Calu3 (cell line): ENCODE results near the gene GUF1. TPM values are rescaled to one million over a fixed set of nuclear protein-coding genes. Genes with fewer than 3 reads are reported as not detected.

Source experiments
- BruUV-seq: library from RNA; stranded (reverse); fragments of 400-500 nt; replicated peaks from 2 replicates; lab custom pipeline; 2021; lab: Mats Ljungman, UMichigan
- CTCF ChIA-PET: fragments of 300-600 bp; sonication (Branson Sonifier 250); formaldehyde crosslinking; loops from one replicate; lab custom pipeline; 2022; ENCODE audit warnings: antibody characterized with exemption; lab: Charles Lee
- DNase-seq: peaks from one replicate; pipeline ENCODE4 v3.0.0; 2022
- H3K27ac Mint-ChIP-seq: one replicate; pipeline ENCODE4 v1.8.0; 2022; ENCODE audit warnings: mixed read lengths; ENCODE audit not compliant: unreplicated experiment
- H3K27me3 Mint-ChIP-seq: one replicate; pipeline ENCODE4 v1.8.0; 2022; ENCODE audit warnings: mixed read lengths; ENCODE audit not compliant: unreplicated experiment
- H3K36me3 Mint-ChIP-seq: one replicate; pipeline ENCODE4 v1.8.0; 2022; ENCODE audit warnings: mild to moderate bottlenecking, moderate library complexity, mixed read lengths; ENCODE audit not compliant: insufficient read depth, unreplicated experiment
- H3K4me1 Mint-ChIP-seq: one replicate; pipeline ENCODE4 v1.8.0; 2022; ENCODE audit warnings: mild to moderate bottlenecking, low read depth, mixed read lengths; ENCODE audit not compliant: unreplicated experiment
- H3K4me3 Mint-ChIP-seq: one replicate; pipeline ENCODE4 v1.8.0; 2022; ENCODE audit warnings: mild to moderate bottlenecking, low read depth, moderate library complexity, mixed read lengths; ENCODE audit not compliant: unreplicated experiment
- H3K9me3 Mint-ChIP-seq: one replicate; pipeline ENCODE4 v1.8.0; 2022; ENCODE audit warnings: low read depth, mixed read lengths; ENCODE audit not compliant: unreplicated experiment
- intact Hi-C: fragments of 100-400 bp; cut with micrococcal nuclease; formaldehyde crosslinking; loops from one replicate; pipeline ENCODE4 v1.10.0; 2022; ENCODE audit not compliant: unreplicated experiment
- total RNA-seq: library from RNA; stranded (reverse); gene quantifications from 2 replicates; pipeline ENCODE4 v1.2.3, GENCODE V29; 2022
- TF ChIP-seq, protein P1 (sequence below): fragments of 200-600 bp; IDR thresholded peaks from one replicate; pipeline ENCODE4 v1.8.0; 2022; ENCODE audit warnings: antibody characterized with exemption; ENCODE audit not compliant: unreplicated experiment

GUF1 gene
- total RNA-seq, 1 experiment from 2014 or later, result 12.1 TPM

DNA sequence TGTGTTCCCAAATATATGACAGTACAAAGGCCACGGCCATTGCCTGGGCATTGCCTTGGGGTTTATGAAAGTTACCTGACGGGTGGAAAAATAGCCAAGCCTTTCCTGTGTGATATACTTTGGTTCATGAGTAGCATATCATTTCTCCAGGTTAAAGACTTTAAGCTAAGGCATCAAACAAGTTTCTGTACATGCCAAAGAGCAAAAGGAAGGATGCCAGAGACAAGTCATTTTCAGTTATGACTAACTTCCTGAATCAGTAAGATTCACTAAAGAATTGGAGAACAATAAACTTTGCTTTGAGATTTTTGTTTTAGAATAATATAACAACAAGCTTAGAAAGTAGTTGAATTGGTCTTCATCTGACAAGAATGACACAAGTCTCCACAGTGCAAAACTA is 9.7 kb upstream of the GUF1 start:
- Mint-ChIP-seq H3K4me3 (no peak overlapping the region), H3K36me3 (no peaks in the 10 kb centered on the region), H3K27ac (no peak overlapping the region), H3K27me3 (no peaks in the 10 kb centered on the region), H3K4me1 (no peaks in the 10 kb centered on the region), H3K9me3 (no peaks in the 10 kb centered on the region)
- no peak for DNase-seq
- CTCF ChIA-PET, result no interaction called here
- intact Hi-C loops, result no loop called here
- BruUV-seq, result no TSS peak
- TF ChIP-seq, protein P1, sequence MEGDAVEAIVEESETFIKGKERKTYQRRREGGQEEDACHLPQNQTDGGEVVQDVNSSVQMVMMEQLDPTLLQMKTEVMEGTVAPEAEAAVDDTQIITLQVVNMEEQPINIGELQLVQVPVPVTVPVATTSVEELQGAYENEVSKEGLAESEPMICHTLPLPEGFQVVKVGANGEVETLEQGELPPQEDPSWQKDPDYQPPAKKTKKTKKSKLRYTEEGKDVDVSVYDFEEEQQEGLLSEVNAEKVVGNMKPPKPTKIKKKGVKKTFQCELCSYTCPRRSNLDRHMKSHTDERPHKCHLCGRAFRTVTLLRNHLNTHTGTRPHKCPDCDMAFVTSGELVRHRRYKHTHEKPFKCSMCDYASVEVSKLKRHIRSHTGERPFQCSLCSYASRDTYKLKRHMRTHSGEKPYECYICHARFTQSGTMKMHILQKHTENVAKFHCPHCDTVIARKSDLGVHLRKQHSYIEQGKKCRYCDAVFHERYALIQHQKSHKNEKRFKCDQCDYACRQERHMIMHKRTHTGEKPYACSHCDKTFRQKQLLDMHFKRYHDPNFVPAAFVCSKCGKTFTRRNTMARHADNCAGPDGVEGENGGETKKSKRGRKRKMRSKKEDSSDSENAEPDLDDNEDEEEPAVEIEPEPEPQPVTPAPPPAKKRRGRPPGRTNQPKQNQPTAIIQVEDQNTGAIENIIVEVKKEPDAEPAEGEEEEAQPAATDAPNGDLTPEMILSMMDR, result no peak

DNA sequence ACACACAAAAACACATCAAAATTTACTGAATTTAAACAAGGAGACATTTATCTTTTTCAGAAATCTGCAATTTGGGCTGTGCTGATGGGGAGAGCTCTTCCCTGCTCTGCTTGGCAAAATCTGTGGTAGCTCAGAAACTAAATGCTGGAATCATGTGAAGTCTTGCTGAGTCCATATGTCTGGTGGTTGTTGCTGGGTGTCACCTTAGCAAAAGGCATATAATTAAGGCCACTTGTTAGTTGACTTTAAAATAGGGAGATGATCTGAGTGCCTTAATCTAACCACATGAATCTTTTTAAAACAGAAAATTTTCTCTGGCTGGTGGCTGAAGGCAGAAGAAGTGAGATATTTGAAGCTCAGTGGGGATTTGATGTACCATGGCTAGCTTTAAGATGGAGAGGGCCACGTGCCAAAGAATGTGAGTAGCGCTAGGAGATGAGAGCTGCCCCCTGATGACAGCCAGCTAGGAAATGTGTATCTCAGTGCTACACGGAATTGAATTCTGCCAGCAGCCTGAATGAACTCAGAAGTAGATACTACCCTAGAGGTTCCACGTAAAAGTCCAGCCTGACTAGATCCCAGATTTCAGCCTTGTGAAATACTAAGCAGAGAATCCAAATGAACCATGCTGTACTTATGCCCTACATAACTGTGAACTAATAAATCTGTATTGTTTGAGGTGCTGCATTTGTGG is 7.6 kb upstream of the GUF1 start:
- no TSS peak for BruUV-seq
- intact Hi-C loops, result no loop called here
- no peak overlapping the region for H3K4me3 Mint-ChIP-seq
- H3K36me3 Mint-ChIP-seq, result no peaks in the 10 kb centered on the region
- no peaks in the 10 kb centered on the region for H3K9me3 Mint-ChIP-seq
- DNase-seq, result no peak
- TF ChIP-seq, protein P1, result no peak
- no peak overlapping the region for H3K27ac Mint-ChIP-seq
- H3K4me1 Mint-ChIP-seq, result no peaks in the 10 kb centered on the region
- CTCF ChIA-PET, result no interaction called here
- no peaks in the 10 kb centered on the region for H3K27me3 Mint-ChIP-seq

DNA sequence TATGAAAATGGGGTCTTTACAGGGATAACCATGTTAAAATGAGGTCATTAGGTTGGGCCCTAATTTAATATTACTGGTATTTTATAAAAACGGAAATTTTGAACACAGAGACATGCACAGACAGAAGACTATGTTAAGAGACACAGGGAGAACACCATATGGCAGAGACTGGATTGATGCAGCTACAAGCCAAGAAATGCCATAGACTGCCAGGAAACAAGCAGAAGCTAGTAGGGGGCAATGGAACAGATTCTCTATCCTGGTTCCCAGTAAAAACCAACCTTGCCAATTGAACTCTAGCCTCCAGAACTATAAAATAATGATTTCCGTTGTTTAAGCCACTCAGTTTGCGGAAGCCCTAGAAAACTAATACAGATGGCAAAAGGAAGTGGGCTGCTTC is 6.6 kb upstream of the GUF1 start:
- no peak for DNase-seq
- no peaks in the 10 kb centered on the region for H3K36me3 Mint-ChIP-seq
- no peaks in the 10 kb centered on the region for H3K27me3 Mint-ChIP-seq
- no peaks in the 10 kb centered on the region for H3K4me1 Mint-ChIP-seq
- H3K9me3 Mint-ChIP-seq, result no peaks in the 10 kb centered on the region
- no TSS peak for BruUV-seq
- CTCF ChIA-PET, result no interaction called here
- TF ChIP-seq, protein P1, result no peak
- no peak overlapping the region for H3K4me3 Mint-ChIP-seq
- intact Hi-C loops, result no loop called here
- H3K27ac Mint-ChIP-seq, result no peak overlapping the region

DNA sequence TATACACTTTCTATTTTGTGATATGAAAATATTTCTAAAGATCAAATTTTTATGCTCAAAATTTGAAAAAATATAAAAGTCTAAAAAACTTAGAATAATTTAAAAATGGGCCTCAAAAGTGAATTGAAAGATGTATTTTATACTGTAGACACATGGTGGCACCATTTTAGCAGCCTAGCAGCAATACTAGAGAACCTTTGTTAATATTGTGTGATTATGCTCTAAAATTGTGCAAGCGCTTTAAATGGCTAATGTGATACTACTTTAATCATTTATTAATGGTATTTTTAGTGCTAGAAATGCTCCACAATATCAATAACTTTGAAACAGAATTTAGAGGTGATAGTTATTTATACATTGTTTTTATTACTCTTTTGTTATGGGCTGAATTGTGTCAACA is 3.7 kb upstream of the GUF1 start:
- intact Hi-C loops, result no loop called here
- H3K9me3 Mint-ChIP-seq, result no peaks in the 10 kb centered on the region
- H3K27me3 Mint-ChIP-seq, result no peaks in the 10 kb centered on the region
- DNase-seq, result no peak
- CTCF ChIA-PET, result no interaction called here
- peaks cover 18% of the 10 kb centered on the region for H3K36me3 Mint-ChIP-seq
- no peak overlapping the region for H3K4me3 Mint-ChIP-seq
- no TSS peak for BruUV-seq
- no peak overlapping the region for H3K27ac Mint-ChIP-seq
- no peaks in the 10 kb centered on the region for H3K4me1 Mint-ChIP-seq
- TF ChIP-seq, protein P1, result no peak
